GM19025 (cell line): Measurements from ENCODE around the gene ZNF695.
"Not testable (repeated sequence)": the region's sequence is repeated elsewhere in the genome, so short reads cannot be mapped to it uniquely, and the experiment has no call there.

Experiments used
- ATAC-seq: cut with Tn5 transposase; IDR thresholded peaks from one replicate; pipeline ENCODE4 v1.9.1; 2021; ENCODE audit warnings: mild to moderate bottlenecking, low read depth, moderate library complexity; ENCODE audit not compliant: unreplicated experiment

The ZNF695 gene

DNA sequence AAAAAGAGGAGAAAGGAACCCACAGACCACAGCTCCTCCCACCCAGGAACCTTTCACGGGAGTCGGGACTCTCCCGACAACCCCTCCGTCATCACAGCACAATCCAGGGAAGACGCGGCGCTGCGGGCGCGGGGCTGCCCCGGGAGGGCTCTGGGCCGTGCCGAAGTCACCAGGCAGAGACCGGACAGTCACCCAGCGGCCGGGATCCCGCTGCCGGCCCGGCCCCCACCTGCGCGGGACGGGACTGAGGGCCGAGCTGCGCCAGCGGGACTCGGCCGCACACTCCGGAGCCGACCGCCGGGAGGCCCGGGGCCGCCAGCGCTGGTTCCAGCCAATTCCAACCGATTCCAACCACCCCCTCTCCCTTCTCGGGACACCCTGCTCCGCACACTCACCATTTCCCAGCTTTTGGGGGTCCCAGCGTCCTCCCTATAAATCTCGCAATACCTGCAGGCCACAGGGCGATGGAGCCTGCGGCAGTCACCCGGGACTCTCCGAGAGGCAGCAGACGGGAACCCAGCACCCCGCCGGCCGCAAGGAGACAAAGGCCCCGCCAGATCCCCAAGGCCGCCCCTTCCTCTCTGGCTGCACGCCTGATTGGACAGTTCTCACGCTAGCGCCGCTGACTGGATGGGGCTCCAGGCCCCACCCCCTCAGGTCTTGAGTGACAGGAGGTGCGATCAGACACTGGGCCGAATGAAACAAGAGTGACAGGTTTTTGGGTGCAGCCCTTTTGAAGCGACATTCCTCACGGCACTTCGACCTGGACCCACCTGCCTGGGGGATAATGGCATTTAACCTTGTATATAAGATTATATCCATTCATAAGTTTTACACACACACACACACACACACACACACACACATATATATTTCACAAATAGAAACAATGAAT, at the start of gene ZNF695:
ZNF695 (minus strand) TSS at position 547 of the 895 bp plus-strand sequence; CDS start at position 398, 149 bp downstream.
- ATAC-seq: no peak

DNA sequence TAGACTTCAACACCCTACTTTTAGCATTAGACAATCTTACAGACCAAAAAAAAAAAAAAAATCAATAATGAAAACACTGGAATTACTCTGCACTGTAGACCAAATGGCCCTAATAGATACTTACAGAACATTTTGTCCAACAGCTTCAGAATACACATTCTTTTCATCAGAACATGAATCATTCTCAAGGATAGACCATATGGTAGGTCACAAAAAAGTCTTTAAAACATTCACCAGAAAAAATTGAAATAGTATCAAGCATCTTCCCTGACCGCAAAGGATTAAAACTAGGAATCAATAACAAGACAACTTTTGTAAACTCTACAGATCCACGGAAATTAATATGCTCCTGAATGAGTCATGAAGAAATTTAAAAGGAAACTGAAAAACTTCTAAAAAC, 48.2 kb upstream of the ZNF695 start:
- no peak for ATAC-seq

DNA sequence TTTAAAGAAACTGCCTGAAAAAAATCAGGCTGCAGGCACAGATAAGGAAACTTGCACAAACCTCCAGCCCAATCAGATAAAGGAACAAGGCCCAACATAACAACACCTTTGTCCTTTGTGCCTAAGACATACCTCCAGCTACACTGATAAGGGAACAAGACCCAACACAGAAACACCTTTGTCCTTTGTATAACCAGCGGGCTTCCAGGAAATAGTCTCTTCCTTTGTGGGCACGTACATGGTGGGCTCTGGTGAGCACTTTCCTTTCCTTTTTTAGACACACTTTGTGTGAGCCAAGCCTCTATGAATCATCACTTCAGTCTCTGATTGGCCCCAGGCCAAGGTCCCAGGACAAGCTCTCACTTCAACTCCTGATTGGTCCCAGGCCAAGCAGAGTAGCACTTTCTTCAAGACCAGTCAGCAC, 47.1 kb upstream of the ZNF695 start:
- no peak for ATAC-seq

DNA sequence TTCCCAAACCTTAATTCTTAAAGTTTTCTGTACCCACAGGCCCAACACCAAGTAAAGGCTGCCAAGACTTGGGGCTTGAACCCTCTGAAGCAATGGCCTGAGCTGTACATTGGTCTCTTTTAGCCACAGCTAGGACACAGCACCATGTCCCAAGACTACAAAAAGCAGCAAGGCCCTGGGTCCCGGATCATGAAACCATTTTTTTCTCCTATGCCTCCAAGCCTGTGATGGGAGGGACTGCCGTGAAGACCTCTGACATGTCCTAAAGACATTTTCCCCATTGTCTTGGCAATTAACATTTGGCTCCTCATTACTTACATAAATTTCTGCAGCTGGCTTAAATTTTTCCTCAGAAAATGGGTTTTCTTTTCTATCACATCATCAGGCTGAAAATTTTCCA, 39.8 kb upstream of the ZNF695 start:
- ATAC-seq: no peak

DNA sequence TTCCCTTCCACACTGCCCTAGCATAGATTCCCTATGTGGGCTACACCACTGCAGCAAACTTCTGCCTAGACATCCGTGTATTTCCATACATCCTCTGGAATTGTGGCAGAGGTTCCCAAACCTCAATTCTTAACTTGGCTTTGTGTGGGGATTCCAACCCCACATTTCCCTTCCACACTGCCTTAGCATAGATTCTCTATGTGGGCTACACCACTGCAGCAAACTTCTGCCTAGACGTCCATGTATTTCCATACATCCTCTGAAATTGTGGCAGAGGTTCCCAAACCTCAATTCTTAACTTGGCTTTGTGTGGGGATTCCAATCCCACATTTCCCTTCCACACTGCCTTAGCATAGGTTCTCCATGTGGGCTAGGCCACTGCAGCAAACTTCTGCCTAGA, 39.4 kb upstream of the ZNF695 start:
- ATAC-seq: no peak

DNA sequence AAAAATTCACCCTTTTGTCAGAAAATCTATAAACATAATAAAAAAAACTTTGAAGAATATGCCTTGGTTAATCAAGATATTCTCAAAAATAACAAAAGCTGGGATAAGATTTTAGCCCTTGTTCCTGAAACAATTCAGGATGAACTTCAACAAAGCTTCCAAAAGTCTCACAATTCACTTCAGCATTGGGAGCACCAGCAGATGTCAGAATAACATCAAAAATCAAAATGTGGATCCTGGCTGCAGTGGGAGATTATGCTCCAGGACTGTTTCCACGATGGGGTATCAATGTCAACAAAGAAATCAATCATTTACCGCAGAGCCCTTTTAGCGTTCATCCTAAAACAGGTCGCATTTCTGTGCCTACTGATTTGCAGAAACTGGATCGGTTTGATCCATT, 35.5 kb upstream of the ZNF695 start:
- no peak for ATAC-seq

DNA sequence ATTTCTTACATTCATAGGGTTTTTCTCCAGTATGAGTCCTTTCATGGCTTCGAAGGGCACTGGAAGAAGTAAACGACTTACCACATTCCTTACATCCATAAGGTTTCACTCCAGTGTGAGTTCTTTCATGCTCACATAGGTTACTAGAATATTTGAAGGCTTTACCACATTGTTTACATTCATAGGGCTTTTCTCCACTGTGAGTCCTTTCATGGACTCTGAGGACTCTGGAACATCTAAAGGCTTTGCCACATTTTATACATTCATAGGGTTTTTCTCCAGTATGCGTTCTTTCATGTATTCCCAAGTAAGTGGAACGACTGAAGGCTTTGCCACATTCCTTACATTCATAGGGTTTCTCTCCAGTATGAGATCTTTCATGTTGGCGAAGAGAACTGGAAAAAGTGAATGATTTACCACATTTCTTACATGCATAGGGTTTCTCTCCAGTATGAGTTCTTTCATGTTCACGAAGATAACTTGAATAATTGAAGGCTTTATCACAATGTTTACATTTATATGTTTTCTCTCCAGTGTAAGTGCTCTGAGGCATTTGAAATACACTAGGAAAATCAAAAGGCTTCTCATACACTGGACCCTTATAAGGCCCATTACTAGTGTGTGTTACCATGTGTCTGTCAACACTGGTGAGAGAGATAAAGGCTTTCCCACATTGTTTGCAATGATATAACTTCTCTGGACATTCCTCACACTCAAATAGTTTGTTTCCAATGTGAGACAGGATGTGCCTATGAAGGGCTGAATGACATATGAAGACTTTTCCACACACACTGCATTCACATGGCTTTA, 29.9 kb upstream of the ZNF695 start:
- no peak for ATAC-seq

DNA sequence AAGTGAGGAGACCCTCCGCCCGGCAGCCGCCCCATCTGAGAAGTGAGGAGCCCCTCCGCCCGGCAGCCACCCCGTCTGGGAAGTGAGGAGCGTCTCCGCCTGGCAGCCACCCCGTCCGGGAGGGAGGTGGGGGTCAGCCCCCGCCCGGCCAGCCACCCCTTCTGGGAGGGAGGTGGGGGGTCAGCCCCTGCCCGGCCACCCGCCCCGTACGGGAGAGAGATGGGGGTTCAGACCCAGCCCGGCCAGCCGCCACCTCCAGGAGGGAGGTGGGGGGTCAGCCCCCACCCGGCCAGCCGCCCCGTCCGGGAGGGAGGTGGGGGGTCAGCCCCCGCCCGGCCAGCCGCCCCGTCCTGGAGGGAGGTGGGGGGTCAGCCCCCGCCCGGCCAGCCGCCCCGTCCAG, 24.4 kb upstream of the ZNF695 start:
- not testable (repeated sequence) for ATAC-seq

DNA sequence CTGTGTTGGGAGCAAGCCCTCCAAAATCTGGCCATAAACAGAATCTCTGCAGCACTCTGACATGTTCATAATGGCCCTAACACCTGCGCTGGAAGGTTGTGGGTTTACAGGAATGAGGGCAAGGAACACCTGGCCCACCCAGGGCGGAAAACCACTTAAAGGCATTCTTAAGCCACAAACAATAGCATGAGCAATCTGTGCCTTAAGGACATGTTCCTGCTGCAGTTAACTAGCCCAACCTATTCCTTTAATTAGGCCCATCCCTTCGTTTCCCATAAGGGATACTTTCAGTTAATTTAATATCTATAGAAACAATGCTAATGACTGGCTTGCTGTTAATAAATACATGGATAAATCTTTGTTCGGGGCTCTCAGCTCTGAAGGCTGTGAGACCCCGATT, 16.8 kb upstream of the ZNF695 start:
- not testable (repeated sequence) for ATAC-seq

DNA sequence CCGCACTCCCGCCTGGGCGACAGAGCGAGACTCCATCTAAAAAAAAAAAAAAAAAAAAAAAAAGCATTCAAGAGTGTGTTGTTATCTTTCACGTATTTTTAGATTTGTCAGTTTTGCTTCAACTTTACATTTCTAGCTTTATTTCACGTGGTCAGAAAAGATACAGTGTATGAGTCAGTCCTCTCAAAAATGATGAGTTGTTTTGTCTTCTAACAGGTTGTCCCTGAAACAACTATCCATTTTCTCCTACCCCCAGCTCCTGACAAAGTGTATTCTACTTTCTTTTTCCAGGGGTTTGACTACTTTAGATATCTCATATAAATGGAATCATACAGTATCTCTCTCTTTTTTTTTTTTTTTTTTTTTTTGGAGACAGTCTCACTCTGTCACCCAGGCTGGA, 5.5 kb upstream of the ZNF695 start:
- no peak for ATAC-seq

DNA sequence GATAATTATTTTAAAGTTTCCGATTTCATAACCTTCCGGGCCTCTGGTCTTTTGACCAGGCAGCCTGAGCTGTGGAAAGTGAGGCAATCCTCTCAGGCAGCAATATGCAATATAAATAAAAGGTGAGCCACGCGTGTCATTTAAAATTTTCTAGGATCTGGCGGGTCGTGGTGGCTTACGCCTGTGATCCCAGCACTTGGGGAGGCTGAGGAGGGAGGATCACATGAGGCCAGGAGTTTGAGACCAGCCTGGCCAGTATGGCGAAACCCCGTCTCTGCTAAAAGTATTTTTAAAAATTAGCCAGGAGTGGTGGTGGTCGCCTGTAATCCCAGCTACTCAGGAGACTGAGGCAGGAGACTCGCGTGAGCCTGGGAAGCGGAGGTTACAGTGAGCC, 546 bp upstream of the ZNF695 start:
- no peak for ATAC-seq

DNA sequence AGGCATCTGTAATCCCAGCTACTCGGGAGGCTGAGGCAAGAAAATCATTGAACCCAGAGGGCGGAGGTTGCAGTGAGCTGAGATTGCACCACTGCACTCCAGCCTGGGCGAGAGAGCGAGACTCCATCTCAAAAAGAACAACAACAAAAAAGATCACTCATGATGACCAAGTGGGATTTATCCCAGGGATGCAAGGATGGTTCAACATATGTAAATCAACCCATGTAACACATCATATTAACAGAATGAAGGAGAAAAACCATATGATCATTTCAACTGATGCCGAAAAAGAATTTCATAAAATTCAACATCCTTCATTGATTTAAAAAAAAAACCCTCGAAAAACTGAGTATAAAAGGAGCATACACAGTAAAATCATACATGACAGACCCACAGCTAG, 3.8 kb downstream of the ZNF695 start:
- ATAC-seq: not testable (repeated sequence)

DNA sequence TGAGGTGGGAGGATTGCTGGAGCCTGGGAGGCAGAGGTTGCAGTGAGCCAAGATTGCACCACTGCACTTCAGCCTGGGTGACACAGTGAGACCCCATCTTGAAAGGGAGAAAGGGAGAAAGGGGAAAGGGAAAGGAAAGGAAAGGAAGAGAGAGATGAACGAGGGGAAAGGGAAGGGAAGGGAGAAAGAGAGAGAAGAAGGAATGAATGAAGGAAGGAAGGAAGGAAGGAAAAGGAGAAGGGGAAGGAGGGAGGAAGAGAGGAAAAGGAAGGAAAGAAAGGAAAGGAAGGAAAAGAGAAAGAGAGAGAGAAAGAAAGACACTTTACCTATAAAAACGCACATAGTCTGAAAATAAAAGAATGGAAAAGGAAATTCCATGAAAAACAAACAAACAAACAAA, 18.0 kb downstream of the ZNF695 start:
- ATAC-seq: no peak

DNA sequence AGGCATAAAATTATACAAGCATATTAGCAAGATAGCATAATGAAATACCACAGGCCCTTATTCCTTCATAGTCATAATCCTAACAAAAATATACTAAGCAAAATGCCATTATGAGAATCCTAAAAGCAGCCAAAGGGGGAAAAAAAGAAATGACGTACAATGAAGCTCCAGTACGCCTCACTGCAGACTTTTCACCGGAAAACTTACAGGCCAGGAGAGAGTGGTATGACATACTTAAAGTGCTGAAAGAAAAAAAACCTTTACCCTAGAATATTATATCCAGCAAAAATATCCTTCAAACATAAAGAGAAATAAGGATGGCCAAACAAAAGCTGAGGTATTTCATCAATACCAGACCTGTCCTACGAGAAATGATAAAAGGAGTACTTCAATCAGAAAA, 19.5 kb downstream of the ZNF695 start:
- ATAC-seq: no peak

DNA sequence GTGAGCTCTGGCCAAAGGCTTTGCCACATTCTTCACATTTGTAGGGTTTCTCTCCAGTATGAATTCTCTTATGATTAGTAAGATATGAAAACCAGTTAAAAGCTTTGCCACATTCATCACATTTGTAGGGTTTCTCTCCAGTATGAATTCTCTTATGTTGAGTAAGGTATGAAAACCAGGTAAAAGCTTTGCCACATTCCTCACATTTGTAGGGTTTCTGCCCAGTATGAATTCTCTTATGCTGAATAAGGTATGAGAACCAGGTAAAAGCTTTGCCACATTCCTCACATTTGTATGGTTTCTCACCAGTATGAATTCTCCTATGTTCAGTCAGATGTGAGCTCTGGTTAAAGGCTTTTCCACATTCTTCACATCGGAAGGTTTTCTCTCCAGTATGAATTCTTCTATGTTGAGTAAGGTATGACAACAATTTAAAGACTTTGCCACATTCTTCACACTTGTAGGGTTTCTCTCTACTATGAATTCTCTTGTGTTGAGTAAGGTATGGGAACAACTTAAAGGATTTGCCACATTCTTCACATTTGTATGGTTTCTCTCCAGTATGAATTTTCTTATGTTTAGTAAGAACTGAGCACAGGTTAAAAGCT, 20.7 kb downstream of the ZNF695 start:
- no peak for ATAC-seq

DNA sequence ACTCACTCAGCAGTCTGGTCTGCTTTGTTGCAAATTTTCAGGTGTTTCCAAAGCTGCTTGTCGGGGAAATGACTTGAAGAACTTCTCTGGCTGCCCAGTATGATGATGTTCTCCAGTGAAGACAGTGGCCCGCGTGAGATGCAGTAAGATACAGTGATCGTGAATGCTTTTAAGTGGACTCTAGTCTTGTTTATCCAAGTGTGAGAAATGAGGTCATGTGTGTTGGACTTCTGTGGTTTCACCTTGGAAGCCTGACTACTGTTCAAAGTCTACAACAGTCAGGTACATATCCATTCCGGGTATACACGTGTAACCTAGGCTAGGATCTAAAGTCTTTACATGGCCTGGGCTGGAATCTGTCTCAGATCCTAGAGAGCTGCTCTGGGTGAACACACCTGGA, 29.1 kb downstream of the ZNF695 start:
- no peak for ATAC-seq

DNA sequence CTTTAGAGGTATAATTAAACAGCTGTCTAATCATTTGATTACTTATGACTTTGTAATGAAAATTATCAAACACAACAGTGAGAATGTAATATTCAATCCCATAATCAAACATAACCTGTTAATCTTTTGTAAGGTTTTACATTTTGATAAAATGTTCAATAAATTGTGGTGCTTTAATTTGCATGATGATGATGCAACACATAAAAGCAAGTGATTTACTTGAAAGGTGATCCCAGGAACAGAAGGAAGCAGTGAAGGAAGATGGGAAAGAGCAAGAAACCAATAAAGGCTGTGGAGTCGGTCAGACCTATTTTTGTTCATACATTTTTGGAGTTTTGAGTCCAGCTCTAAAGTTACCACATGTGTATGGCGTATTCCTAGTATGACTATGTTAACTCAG, 29.6 kb downstream of the ZNF695 start:
- no peak for ATAC-seq

DNA sequence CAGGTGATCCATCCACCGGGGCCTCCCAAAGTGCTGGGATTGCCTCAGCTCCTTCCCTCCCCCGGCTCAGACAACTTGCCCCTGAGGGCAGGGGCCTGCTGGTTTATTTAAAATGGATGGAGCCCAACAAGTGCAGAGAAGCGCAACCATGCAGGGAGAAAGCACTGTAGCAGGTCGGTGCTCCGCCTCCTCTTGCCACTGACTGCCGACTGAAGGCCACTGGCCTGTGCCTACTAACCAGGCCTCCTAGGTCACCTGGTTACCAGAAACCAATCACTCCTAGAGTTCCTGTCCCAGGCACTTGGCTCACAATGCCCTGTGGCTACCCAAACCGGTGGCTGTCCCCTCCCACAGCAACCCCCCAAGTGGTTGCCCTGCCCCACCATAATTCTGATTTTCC, 35.9 kb downstream of the ZNF695 start:
- no peak for ATAC-seq

DNA sequence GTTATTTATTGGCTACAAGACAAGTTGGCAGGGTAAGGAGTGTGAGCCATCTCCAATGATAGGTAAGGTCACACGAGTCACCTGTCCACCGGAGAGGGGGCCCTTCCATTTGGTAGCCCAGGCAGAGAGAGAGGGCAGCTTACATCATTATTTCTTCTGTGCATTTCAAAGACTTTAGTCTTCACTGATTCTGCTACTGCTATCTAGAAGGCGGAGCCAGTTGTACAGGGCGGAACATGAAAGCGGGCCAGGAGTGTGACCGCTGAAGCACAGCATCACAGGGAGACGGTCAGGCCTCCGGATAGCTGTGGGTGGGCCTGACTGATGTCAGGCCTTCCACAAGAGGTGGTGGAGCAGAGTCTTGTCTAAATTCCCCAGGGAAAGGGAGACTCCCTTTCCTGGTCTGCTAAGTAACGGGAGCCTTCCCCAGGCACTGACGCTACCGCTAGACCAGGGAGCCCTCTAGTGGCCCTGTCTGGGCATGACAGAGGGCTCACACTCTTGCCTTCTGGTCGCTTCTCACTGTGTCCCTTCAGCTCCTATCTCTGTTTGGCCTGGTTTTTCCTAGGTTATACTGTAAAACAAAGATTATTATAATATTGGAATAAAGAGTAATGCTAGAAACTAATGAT, 36.7 kb downstream of the ZNF695 start:
- ATAC-seq: no peak

DNA sequence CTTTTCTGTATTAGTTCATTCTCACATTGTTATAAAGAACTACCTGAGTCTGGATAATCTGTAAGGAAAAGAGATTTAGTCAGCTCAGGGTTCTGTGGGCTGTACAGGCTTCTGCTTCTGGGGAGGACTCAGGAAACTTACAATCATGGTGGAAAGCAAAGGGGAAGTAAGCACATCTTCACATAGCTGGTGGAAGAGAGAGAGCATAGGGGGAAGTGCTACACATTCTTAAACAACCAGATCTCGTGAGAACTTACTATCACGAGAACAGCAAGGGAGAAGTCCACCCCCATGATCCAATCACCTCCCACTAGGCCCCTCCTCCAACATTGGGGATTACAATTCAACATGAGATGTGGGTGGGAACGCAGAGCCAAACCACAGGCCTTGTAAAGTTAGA, 38.2 kb downstream of the ZNF695 start:
- no peak for ATAC-seq

DNA sequence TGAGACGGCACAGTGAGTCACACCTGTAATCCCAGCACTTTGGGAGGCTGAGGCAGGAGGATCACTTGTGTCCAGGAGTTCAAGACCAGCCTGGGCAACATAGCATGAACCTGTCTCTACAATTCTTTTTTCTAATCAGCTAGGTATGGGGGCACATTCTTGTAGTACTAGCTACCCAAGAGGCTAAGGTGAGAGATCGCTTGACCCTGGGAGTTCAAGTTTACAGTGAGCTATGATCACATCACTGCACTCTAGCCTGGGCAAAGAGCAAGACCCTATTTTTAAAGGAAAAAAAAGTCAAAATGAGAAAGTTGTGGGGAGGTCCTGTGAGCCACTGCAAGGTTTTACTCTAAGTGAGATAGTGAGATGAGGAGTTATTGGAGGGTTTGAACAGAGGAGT, 41.4 kb downstream of the ZNF695 start:
- ATAC-seq: no peak
